IPS-15b (cell line): Measurements from ENCODE around the gene GSTM3.
"Not testable (repeated sequence)": the region's sequence is repeated elsewhere in the genome, so short reads cannot be mapped to it uniquely, and the experiment has no call there.

Experiments used
- H3K27me3 ChIP-seq: one replicate; pipeline ENCODE4 v1.6.1; 2013; ENCODE audit warnings: low read length; ENCODE audit not compliant: control insufficient read depth, insufficient read depth
- H3K36me3 ChIP-seq: one replicate; pipeline ENCODE4 v1.6.1; 2013; ENCODE audit warnings: low read length; ENCODE audit not compliant: control insufficient read depth, insufficient read depth
- H3K4me1 ChIP-seq: one replicate; pipeline ENCODE4 v1.6.1; 2013; ENCODE audit warnings: mild to moderate bottlenecking, low read length; ENCODE audit not compliant: control insufficient read depth, insufficient read depth
- H3K4me3 ChIP-seq: one replicate; pipeline ENCODE4 v1.5.1; 2013; ENCODE audit warnings: low read depth, low read length
- H3K9ac ChIP-seq: one replicate; pipeline ENCODE4 v1.6.1; 2013; ENCODE audit warnings: low read depth, mild to moderate bottlenecking, low read length
- H3K9me3 ChIP-seq: one replicate; pipeline ENCODE4 v1.6.1; 2013; ENCODE audit warnings: mild to moderate bottlenecking, low read length; ENCODE audit not compliant: control insufficient read depth, insufficient read depth

Gene GSTM3

GRCh38 chr1:109772658-109773202, 31.9 kb upstream of the GSTM3 start:
- H3K4me3 ChIP-seq = no peak overlapping the region
- no peak overlapping the region for H3K9ac ChIP-seq
- H3K4me1 ChIP-seq = no peaks in the 10 kb centered on the region
- H3K27me3 ChIP-seq = peaks cover 6% of the 10 kb centered on the region
- no peaks in the 10 kb centered on the region for H3K9me3 ChIP-seq
- no peaks in the 10 kb centered on the region for H3K36me3 ChIP-seq

DNA sequence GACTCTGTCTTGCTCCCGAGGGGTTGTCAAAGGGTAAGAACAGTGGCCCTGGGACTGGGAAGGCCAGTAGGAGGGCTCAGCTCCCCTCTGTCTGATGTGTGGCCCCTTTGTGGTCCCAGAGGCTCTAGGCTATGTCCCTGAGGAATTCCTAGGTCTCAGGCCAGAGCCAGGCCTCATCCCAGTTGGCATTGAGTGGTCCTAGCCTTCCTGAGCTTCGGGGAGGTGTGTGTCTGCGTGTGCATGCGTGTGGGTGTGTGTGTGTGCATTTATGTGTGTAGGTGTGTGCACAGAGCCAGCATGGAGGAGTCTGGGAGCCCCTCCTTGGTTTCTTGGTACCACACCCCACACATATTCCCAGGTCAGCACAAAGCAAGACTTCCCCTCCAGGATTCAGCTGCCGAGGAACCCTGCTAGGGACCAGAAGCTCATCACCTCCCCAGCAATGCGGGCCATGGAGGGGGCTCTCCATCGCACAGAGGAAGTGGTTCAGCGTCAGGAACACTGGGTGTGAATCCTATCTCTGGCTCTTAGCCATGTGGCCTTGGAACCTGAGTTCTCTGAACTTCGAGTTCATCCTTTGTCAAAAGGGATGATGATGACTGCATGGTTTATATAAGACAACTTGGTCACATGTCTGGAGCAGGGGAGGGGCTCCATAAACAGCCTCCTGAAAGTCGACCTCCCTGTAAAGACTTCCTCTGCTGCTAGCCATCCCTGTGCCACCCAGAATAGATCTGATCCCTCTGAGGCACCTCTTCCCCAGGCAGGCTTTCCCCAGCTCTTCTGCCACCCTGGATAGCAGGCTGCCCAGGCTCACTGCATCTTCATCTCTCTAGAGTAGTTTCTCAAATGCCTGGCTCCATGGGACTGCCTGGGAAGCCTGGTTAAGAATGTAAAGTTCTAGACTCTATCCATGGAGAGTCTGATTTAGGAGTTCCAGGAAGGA, 31.1 kb upstream of the GSTM3 start:
- Histone ChIP-seq H3K9ac (no peak overlapping the region), H3K4me1 (no peaks in the 10 kb centered on the region), H3K27me3 (peaks cover 6% of the 10 kb centered on the region), H3K9me3 (no peaks in the 10 kb centered on the region), H3K36me3 (no peaks in the 10 kb centered on the region), H3K4me3 (no peak overlapping the region)

GRCh38 chr1:109770331-109771095, 29.7 kb upstream of the GSTM3 start:
- Histone ChIP-seq H3K9ac (no peak overlapping the region), H3K4me1 (no peaks in the 10 kb centered on the region), H3K27me3 (peaks cover 6% of the 10 kb centered on the region), H3K4me3 (no peak overlapping the region), H3K9me3 (no peaks in the 10 kb centered on the region), H3K36me3 (no peaks in the 10 kb centered on the region)

- Histone ChIP-seq H3K9ac (no peak overlapping the region), H3K4me3 (no peak overlapping the region), H3K4me1 (no peaks in the 10 kb centered on the region), H3K27me3 (peaks cover 6% of the 10 kb centered on the region), H3K36me3 (no peaks in the 10 kb centered on the region), H3K9me3 (no peaks in the 10 kb centered on the region)
Measured at GRCh38 chr1:109769330-109770078, 28.7 kb upstream of the GSTM3 start.

DNA sequence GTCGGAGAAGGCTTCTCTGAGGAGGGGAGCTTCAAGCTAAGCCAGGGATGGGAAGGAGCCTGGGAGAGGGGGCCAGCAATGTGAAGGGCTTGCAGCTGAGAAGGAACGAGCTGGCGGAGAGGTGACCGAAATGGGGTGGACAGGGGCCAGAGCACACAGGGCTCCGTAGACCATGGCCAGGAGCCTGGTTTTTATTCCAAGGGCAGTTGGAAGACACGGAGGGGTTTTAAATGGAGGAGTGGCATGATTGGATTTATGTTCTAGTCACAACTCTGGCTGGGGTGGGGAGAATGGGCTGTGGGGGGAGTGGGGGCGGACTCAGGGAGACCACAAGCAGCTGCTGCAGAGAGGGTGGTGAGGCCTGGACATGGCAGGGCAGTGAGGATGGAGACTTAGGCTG, 28.0 kb upstream of the GSTM3 start:
- Histone ChIP-seq H3K4me3 (no peak overlapping the region), H3K4me1 (no peaks in the 10 kb centered on the region), H3K27me3 (peaks cover 4% of the 10 kb centered on the region), H3K36me3 (no peaks in the 10 kb centered on the region), H3K9ac (no peak overlapping the region), H3K9me3 (no peaks in the 10 kb centered on the region)

DNA sequence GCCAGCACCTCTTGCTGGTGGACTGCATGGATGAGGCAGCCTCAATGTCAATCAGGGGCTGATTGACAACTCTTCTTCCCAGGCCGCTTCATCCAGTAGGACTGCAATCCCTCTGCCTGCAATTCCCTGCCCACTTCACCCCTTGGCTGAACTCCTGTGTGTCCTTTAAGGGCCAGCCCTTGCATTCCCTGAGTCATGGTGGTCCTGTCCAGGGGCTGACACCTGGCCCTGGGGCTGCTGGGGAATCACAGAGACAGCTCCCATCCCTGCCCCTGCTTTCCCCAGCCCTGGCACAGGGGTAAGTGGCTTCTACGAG, 27.5 kb upstream of the GSTM3 start:
- no peaks in the 10 kb centered on the region for H3K9me3 ChIP-seq
- peaks cover 2% of the 10 kb centered on the region for H3K27me3 ChIP-seq
- H3K4me3 ChIP-seq = no peak overlapping the region
- H3K9ac ChIP-seq = no peak overlapping the region
- H3K4me1 ChIP-seq = no peaks in the 10 kb centered on the region
- no peaks in the 10 kb centered on the region for H3K36me3 ChIP-seq

GRCh38 chr1:109767637-109768334, 26.9 kb upstream of the GSTM3 start:
- Histone ChIP-seq H3K4me3 (no peak overlapping the region), H3K4me1 (no peaks in the 10 kb centered on the region), H3K9ac (no peak overlapping the region), H3K36me3 (no peaks in the 10 kb centered on the region), H3K27me3 (no peaks in the 10 kb centered on the region), H3K9me3 (no peaks in the 10 kb centered on the region)

DNA sequence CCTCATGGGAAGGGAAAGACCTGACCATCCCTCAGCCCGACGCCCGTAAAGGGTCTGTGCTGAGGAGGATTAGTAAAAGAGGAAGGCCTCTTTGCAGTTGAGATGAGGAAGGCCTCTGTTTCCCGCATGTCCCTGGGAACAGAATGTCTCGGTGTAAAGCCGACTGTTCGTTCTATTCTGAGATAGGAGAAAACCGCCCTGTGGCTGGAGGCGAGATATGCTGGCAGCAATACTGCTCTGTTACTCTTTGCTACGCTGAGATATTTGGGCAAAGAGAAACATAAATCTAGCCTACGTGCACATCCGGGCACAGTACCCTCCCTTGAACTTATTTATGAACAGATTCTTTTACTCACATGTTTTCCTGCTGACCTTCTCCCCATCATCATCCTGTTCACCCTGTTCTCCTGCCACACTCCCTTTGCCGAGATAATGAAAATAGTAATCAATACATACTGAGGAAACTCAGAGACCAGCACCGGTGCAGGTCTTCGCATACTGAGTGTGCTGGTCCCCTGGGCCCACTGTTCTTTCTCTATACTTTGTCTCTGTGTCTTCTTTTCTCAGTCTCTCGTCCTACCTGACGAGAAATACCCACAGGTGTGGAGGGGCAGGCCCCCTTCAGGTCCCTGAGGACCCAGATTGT, 26.3 kb upstream of the GSTM3 start:
- H3K4me1 ChIP-seq, H3K27me3 ChIP-seq, H3K36me3 ChIP-seq: not testable (repeated sequence)

DNA sequence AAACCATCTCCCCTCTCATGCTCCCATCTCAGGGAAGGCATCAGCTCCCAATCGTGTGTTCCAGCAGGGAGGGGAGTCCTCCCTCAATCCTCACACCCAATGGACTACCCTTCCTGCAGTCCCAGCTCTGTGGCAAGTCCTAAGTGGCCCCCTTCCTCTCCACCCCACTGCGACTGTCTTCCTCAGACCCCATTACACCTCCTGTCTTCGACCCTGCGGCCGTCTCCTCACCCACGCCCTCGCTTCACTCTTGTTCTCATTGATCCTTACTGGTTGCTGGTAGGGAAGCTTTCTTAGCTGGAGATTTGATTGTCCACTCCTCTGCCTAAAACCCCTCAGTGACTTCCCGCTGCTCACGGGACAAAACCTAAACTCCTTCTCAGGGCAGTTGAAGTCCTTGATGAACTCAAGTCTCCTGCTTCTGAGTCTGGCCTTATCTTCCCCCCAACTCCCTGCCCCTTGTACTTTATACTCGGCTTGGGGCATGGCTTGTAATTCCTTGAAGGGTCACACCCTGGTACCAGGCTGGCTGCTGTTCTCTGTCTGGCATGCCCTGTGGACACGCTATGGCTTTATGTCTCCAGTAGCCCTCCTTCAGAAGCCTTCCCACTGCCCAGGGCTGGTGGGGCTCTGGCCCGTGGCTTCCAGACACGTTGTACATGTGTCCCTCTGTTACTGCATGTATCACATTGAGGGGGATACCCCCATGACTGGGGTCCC, 25.2 kb upstream of the GSTM3 start:
- Histone ChIP-seq H3K9ac (no peak overlapping the region), H3K4me1 (no peaks in the 10 kb centered on the region), H3K9me3 (no peaks in the 10 kb centered on the region), H3K27me3 (no peaks in the 10 kb centered on the region), H3K4me3 (no peak overlapping the region), H3K36me3 (no peaks in the 10 kb centered on the region)

More for the DNA sequence above, 26.3 kb upstream of the GSTM3 start:
- H3K9ac ChIP-seq, H3K9me3 ChIP-seq, H3K4me3 ChIP-seq: not testable (repeated sequence)

DNA sequence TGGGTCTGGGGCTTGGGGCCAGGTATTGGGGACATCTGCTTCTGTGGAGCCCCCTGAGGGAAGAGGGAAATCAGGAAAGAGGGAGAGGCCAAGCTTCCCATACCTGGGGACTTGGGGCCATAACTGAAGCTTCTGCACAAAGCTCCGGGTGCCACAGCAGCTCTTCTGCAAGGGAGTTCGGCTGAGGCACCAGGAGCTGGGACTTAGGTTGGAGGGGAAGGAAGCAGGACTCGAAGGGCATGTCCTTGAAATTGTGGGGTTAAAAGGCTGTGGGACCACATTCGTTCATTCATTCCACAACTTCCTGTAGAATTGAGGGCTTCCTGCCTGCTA, 24.6 kb upstream of the GSTM3 start:
- Histone ChIP-seq H3K4me1 (no peaks in the 10 kb centered on the region), H3K36me3 (no peaks in the 10 kb centered on the region), H3K9ac (no peak overlapping the region), H3K9me3 (no peaks in the 10 kb centered on the region), H3K27me3 (no peaks in the 10 kb centered on the region), H3K4me3 (no peak overlapping the region)
